GM12891 (cell line): ENCODE measurements around the gene DLG5.

Experiments
- POLR2A ChIP-seq: IDR thresholded peaks from 2 replicates; pipeline ENCODE4 v1.6.1; 2011; ENCODE audit warnings: low read depth, low read length, control low read depth
- POLR2AphosphoS5 ChIP-seq: IDR thresholded peaks from 2 replicates; pipeline ENCODE4 v1.6.1; 2011; ENCODE audit warnings: low read depth, low read length, control low read depth

GRCh38 chr10:77805676-77806075 is 120.9 kb downstream of the DLG5 start:
- TF ChIP-seq POLR2AphosphoS5 (no peak), POLR2A (no peak)
